Measurements from ENCODE around the gene DIPK1C.

DIPK1C gene

GRCh38 chr18:74420481-74420880 lies 36.6 kb downstream of the DIPK1C start:
- no peak for ATAC-seq (replicated peaks; ENCODE audit: extremely low read depth, poor library complexity, severe bottlenecking)
- Mint-ChIP-seq H3K4me3 (no peak overlapping the region), H3K4me1 (no peaks in the 10 kb centered on the region), H3K36me3 (ENCODE audit: insufficient read depth) (peaks cover 3% of the 10 kb centered on the region), H3K27ac (ENCODE audit: low read depth) (no peak overlapping the region), H3K9me3 (no peaks in the 10 kb centered on the region), H3K27me3 (peaks cover 46% of the 10 kb centered on the region)
- no peak for DNase-seq (ENCODE audit: low spot score in 2 of 2)

- no peak overlapping the region for H3K4me3 Mint-ChIP-seq
- peaks cover 53% of the 10 kb centered on the region for H3K27me3 Mint-ChIP-seq
- no peak overlapping the region for H3K27ac Mint-ChIP-seq (ENCODE audit: low read depth)
- no peaks in the 10 kb centered on the region for H3K4me1 Mint-ChIP-seq
- peaks cover 3% of the 10 kb centered on the region for H3K36me3 Mint-ChIP-seq (ENCODE audit: insufficient read depth)
- no peaks in the 10 kb centered on the region for H3K9me3 Mint-ChIP-seq
- DNase-seq (ENCODE audit: low spot score in 2 of 2) = no peak
- ATAC-seq (replicated peaks; ENCODE audit: extremely low read depth, poor library complexity, severe bottlenecking) = no peak
Measured at GRCh38 chr18:74419761-74420160, 37.3 kb downstream of the DIPK1C start.

GRCh38 chr18:74418023-74418422 lies 39.1 kb downstream of the DIPK1C start:
- H3K27ac Mint-ChIP-seq (ENCODE audit: low read depth) = no peak overlapping the region
- H3K27me3 Mint-ChIP-seq = peaks cover 67% of the 10 kb centered on the region
- no peaks in the 10 kb centered on the region for H3K4me1 Mint-ChIP-seq
- ATAC-seq (replicated peaks; ENCODE audit: extremely low read depth, poor library complexity, severe bottlenecking) = no peak
- no peak for DNase-seq (ENCODE audit: low spot score in 2 of 2)
- H3K4me3 Mint-ChIP-seq = no peak overlapping the region
- H3K36me3 Mint-ChIP-seq (ENCODE audit: insufficient read depth) = peaks cover 3% of the 10 kb centered on the region
- H3K9me3 Mint-ChIP-seq = no peaks in the 10 kb centered on the region

GRCh38 chr18:74416124-74416523 lies 41.0 kb downstream of the DIPK1C start:
- Mint-ChIP-seq H3K4me3 (no peak overlapping the region), H3K9me3 (no peaks in the 10 kb centered on the region), H3K27ac (ENCODE audit: low read depth) (no peak overlapping the region), H3K27me3 (peaks cover 79% of the 10 kb centered on the region), H3K36me3 (ENCODE audit: insufficient read depth) (peaks cover 3% of the 10 kb centered on the region), H3K4me1 (no peaks in the 10 kb centered on the region)
- ATAC-seq (replicated peaks; ENCODE audit: extremely low read depth, poor library complexity, severe bottlenecking) (no peak), DNase-seq (ENCODE audit: low spot score in 2 of 2) (no peak)

- no peaks in the 10 kb centered on the region for H3K9me3 Mint-ChIP-seq
- peaks cover 69% of the 10 kb centered on the region for H3K27me3 Mint-ChIP-seq
- peaks cover 3% of the 10 kb centered on the region for H3K36me3 Mint-ChIP-seq (ENCODE audit: insufficient read depth)
- no peak overlapping the region for H3K4me3 Mint-ChIP-seq
- no peak overlapping the region for H3K27ac Mint-ChIP-seq (ENCODE audit: low read depth)
- ATAC-seq (replicated peaks; ENCODE audit: extremely low read depth, poor library complexity, severe bottlenecking) (no peak), DNase-seq (ENCODE audit: low spot score in 2 of 2) (no peak)
- H3K4me1 Mint-ChIP-seq = no peaks in the 10 kb centered on the region
Measured at GRCh38 chr18:74414953-74415515, 42.1 kb downstream of the DIPK1C start.

GRCh38 chr18:74413836-74414235 lies 43.3 kb downstream of the DIPK1C start:
- no peak overlapping the region for H3K4me3 Mint-ChIP-seq
- DNase-seq (ENCODE audit: low spot score in 2 of 2) = no peak
- H3K4me1 Mint-ChIP-seq = no peaks in the 10 kb centered on the region

GRCh38 chr18:74412116-74412880 lies 44.8 kb downstream of the DIPK1C start:
- Mint-ChIP-seq H3K9me3 (no peaks in the 10 kb centered on the region), H3K27ac (ENCODE audit: low read depth) (no peak overlapping the region), H3K36me3 (ENCODE audit: insufficient read depth) (peaks cover 1% of the 10 kb centered on the region), H3K4me3 (no peak overlapping the region), H3K27me3 (peaks cover 44% of the 10 kb centered on the region), H3K4me1 (peaks cover 14% of the 10 kb centered on the region)
- DNase-seq (ENCODE audit: low spot score in 2 of 2) (no peak), ATAC-seq (replicated peaks; ENCODE audit: extremely low read depth, poor library complexity, severe bottlenecking) (no peak)

More at GRCh38 chr18:74413836-74414235, 43.3 kb downstream of the DIPK1C start:
- Mint-ChIP-seq H3K27ac (ENCODE audit: low read depth) (no peak overlapping the region), H3K9me3 (no peaks in the 10 kb centered on the region), H3K36me3 (ENCODE audit: insufficient read depth) (peaks cover 1% of the 10 kb centered on the region), H3K27me3 (peaks cover 57% of the 10 kb centered on the region)
- ATAC-seq (replicated peaks; ENCODE audit: extremely low read depth, poor library complexity, severe bottlenecking) = no peak

GRCh38 chr18:74411475-74411874 lies 45.6 kb downstream of the DIPK1C start:
- no peak for ATAC-seq (replicated peaks; ENCODE audit: extremely low read depth, poor library complexity, severe bottlenecking)
- H3K27ac Mint-ChIP-seq (ENCODE audit: low read depth) = no peak overlapping the region

GRCh38 chr18:74410441-74410992 lies 46.6 kb downstream of the DIPK1C start:
- Mint-ChIP-seq H3K4me1 (peaks cover 15% of the 10 kb centered on the region), H3K27me3 (peaks cover 35% of the 10 kb centered on the region), H3K36me3 (ENCODE audit: insufficient read depth) (peaks cover 1% of the 10 kb centered on the region), H3K9me3 (no peaks in the 10 kb centered on the region), H3K4me3 (no peak overlapping the region), H3K27ac (ENCODE audit: low read depth) (no peak overlapping the region)
- DNase-seq (ENCODE audit: low spot score in 2 of 2) = no peak
- no peak for ATAC-seq (replicated peaks; ENCODE audit: extremely low read depth, poor library complexity, severe bottlenecking)

More at GRCh38 chr18:74411475-74411874, 45.6 kb downstream of the DIPK1C start:
- no peak for DNase-seq (ENCODE audit: low spot score in 2 of 2)
- Mint-ChIP-seq H3K27me3 (peaks cover 36% of the 10 kb centered on the region), H3K36me3 (ENCODE audit: insufficient read depth) (peaks cover 1% of the 10 kb centered on the region), H3K4me1 (peaks cover 15% of the 10 kb centered on the region), H3K9me3 (no peaks in the 10 kb centered on the region), H3K4me3 (no peak overlapping the region)

- Mint-ChIP-seq H3K9me3 (no peaks in the 10 kb centered on the region), H3K4me3 (peak overlapping the region; percentile 56), H3K36me3 (ENCODE audit: insufficient read depth) (peaks cover 1% of the 10 kb centered on the region)
Measured at GRCh38 chr18:74407888-74408287, 49.2 kb downstream of the DIPK1C start.

GRCh38 chr18:74402806-74403433 lies 54.2 kb downstream of the DIPK1C start:
- no peaks in the 10 kb centered on the region for H3K36me3 Mint-ChIP-seq (ENCODE audit: insufficient read depth)
- H3K9me3 Mint-ChIP-seq = no peaks in the 10 kb centered on the region
- peaks cover 22% of the 10 kb centered on the region for H3K27me3 Mint-ChIP-seq
- H3K4me1 Mint-ChIP-seq = peaks cover 7% of the 10 kb centered on the region
- DNase-seq (ENCODE audit: low spot score in 2 of 2) = no peak
- no peak overlapping the region for H3K27ac Mint-ChIP-seq (ENCODE audit: low read depth)
- H3K4me3 Mint-ChIP-seq = no peak overlapping the region
- no peak for ATAC-seq (replicated peaks; ENCODE audit: extremely low read depth, poor library complexity, severe bottlenecking)

More at GRCh38 chr18:74407888-74408287, 49.2 kb downstream of the DIPK1C start:
- peaks cover 13% of the 10 kb centered on the region for H3K27me3 Mint-ChIP-seq
- no peak for ATAC-seq (replicated peaks; ENCODE audit: extremely low read depth, poor library complexity, severe bottlenecking)
- DNase-seq (ENCODE audit: low spot score in 2 of 2) = no peak
- peak overlapping the region; percentile 84 for H3K27ac Mint-ChIP-seq (ENCODE audit: low read depth)
- peaks cover 15% of the 10 kb centered on the region for H3K4me1 Mint-ChIP-seq

- DNase-seq (ENCODE audit: low spot score in 2 of 2) = no peak
- H3K27ac Mint-ChIP-seq (ENCODE audit: low read depth) = no peak overlapping the region
- no peaks in the 10 kb centered on the region for H3K9me3 Mint-ChIP-seq
- H3K36me3 Mint-ChIP-seq (ENCODE audit: insufficient read depth) = no peaks in the 10 kb centered on the region
- no peaks in the 10 kb centered on the region for H3K4me1 Mint-ChIP-seq
- peaks cover 35% of the 10 kb centered on the region for H3K27me3 Mint-ChIP-seq
- no peak overlapping the region for H3K4me3 Mint-ChIP-seq
- no peak for ATAC-seq (replicated peaks; ENCODE audit: extremely low read depth, poor library complexity, severe bottlenecking)
Measured at GRCh38 chr18:74400813-74401212, 56.3 kb downstream of the DIPK1C start.

Data from central memory CD8-positive, alpha-beta T cell (primary cell).